ENCODE measurements around the gene EXOC2.
A peak's percentile ranks its signal among the peaks of the same experiment; 100 is the strongest.

Gene EXOC2

GRCh38 chr6:620166-620565, 72.8 kb downstream of the EXOC2 start:
- no peak overlapping the region for H3K4me3 ChIP-seq (ENCODE audit: low read depth, low read length)
- no peaks in the 10 kb centered on the region for H3K9me3 ChIP-seq (ENCODE audit: severe bottlenecking)
- H3K36me3 ChIP-seq = peaks cover 4% of the 10 kb centered on the region

DNA sequence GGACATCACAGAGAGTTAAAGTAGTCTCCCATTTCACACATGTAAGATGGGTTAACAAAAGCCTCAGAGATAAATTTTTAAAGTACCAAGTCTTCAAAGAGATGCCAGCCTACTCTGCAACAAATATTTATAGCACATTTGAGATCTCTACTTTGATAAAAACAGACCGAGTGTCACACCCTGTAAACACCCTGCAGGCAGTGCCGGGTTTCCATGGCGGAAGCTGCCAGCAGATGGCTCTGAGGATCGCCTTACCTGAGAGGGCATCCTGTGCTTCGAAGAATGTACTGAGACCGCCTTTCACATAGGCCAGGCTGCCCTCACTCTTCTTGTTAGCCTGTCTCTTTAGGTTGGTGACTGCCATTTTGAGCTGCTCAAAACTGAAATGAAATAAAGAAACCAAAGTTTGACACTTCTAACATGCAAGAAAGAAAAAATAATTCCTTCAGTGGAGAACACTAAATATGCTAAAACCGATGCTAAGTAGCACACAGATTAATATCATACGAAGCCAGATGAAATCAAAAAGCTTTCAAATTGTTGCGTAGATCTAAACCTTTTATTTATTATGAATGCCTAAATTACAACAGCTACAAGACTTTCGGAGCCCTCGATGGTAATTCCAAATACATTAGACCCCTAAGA, 75.4 kb downstream of the EXOC2 start:
- peak; percentile 67 for DNase-seq

More at GRCh38 chr6:620166-620565, 72.8 kb downstream of the EXOC2 start:
- TF ChIP-seq, protein P1, sequence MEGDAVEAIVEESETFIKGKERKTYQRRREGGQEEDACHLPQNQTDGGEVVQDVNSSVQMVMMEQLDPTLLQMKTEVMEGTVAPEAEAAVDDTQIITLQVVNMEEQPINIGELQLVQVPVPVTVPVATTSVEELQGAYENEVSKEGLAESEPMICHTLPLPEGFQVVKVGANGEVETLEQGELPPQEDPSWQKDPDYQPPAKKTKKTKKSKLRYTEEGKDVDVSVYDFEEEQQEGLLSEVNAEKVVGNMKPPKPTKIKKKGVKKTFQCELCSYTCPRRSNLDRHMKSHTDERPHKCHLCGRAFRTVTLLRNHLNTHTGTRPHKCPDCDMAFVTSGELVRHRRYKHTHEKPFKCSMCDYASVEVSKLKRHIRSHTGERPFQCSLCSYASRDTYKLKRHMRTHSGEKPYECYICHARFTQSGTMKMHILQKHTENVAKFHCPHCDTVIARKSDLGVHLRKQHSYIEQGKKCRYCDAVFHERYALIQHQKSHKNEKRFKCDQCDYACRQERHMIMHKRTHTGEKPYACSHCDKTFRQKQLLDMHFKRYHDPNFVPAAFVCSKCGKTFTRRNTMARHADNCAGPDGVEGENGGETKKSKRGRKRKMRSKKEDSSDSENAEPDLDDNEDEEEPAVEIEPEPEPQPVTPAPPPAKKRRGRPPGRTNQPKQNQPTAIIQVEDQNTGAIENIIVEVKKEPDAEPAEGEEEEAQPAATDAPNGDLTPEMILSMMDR (IDR thresholded peaks at IDR 0.05; ENCODE audit: low read depth, low read length) = no peak
- Histone ChIP-seq H3K27ac (no peak overlapping the region), H3K27me3 (ENCODE audit: insufficient read depth, low read depth, severe bottlenecking) (no peaks in the 10 kb centered on the region)
- DNase-seq = no peak

GRCh38 chr6:613981-614380, 79.0 kb downstream of the EXOC2 start:
- Histone ChIP-seq H3K27ac (no peak overlapping the region), H3K27me3 (ENCODE audit: insufficient read depth, low read depth, severe bottlenecking) (no peaks in the 10 kb centered on the region), H3K4me3 (ENCODE audit: low read depth, low read length) (no peak overlapping the region), H3K9me3 (ENCODE audit: severe bottlenecking) (no peaks in the 10 kb centered on the region), H3K36me3 (peaks cover 6% of the 10 kb centered on the region)
- no peak for DNase-seq
- TF ChIP-seq, protein P1 (IDR thresholded peaks at IDR 0.05; ENCODE audit: low read depth, low read length) = no peak

More for the DNA sequence above, 75.4 kb downstream of the EXOC2 start:
- H3K27ac ChIP-seq = no peak overlapping the region
- no peaks in the 10 kb centered on the region for H3K27me3 ChIP-seq (ENCODE audit: insufficient read depth, low read depth, severe bottlenecking)
- TF ChIP-seq, protein P1 (IDR thresholded peaks at IDR 0.05; ENCODE audit: low read depth, low read length) = peak; percentile 73
- H3K4me3 ChIP-seq (ENCODE audit: low read depth, low read length) = no peak overlapping the region
- no peaks in the 10 kb centered on the region for H3K9me3 ChIP-seq (ENCODE audit: severe bottlenecking)
- peaks cover 6% of the 10 kb centered on the region for H3K36me3 ChIP-seq

- H3K36me3 ChIP-seq = peaks cover 2% of the 10 kb centered on the region; the same call in 1 of the 2 replicates
- H3K27ac ChIP-seq = no peak overlapping the region
- TF ChIP-seq, protein P1 (IDR thresholded peaks at IDR 0.05; ENCODE audit: low read depth, low read length) = no peak
Measured at GRCh38 chr6:611928-612327, 81.0 kb downstream of the EXOC2 start.

GRCh38 chr6:610882-611281, 82.1 kb downstream of the EXOC2 start:
- Histone ChIP-seq H3K27me3 (ENCODE audit: insufficient read depth, low read depth, severe bottlenecking) (no peaks in the 10 kb centered on the region), H3K36me3 (peaks cover 7% of the 10 kb centered on the region), H3K4me3 (ENCODE audit: low read depth, low read length) (no peak overlapping the region), H3K27ac (no peak overlapping the region), H3K9me3 (ENCODE audit: severe bottlenecking) (peaks cover 2% of the 10 kb centered on the region)
- TF ChIP-seq, protein P1 (IDR thresholded peaks at IDR 0.05; ENCODE audit: low read depth, low read length) = no peak
- no peak for DNase-seq

More at GRCh38 chr6:611928-612327, 81.0 kb downstream of the EXOC2 start:
- no peak overlapping the region for H3K4me3 ChIP-seq (ENCODE audit: low read depth, low read length)
- H3K27me3 ChIP-seq (ENCODE audit: insufficient read depth, low read depth, severe bottlenecking) = no peaks in the 10 kb centered on the region
- no peak for DNase-seq
- H3K9me3 ChIP-seq (ENCODE audit: severe bottlenecking) = no peaks in the 10 kb centered on the region

GRCh38 chr6:609905-610304, 83.0 kb downstream of the EXOC2 start:
- DNase-seq = no peak
- no peak overlapping the region for H3K27ac ChIP-seq
- peaks cover 8% of the 10 kb centered on the region for H3K36me3 ChIP-seq
- TF ChIP-seq, protein P1 (IDR thresholded peaks at IDR 0.05; ENCODE audit: low read depth, low read length) = no peak
- peaks cover 2% of the 10 kb centered on the region for H3K9me3 ChIP-seq (ENCODE audit: severe bottlenecking)
- H3K27me3 ChIP-seq (ENCODE audit: insufficient read depth, low read depth, severe bottlenecking) = no peaks in the 10 kb centered on the region
- H3K4me3 ChIP-seq (ENCODE audit: low read depth, low read length) = no peak overlapping the region
